Uterus (tissue), 4 donors: ENCODE results near the gene ATG5. TPM values are rescaled to one million over a fixed set of nuclear protein-coding genes. Genes with fewer than 3 reads are reported as not detected.

ENCODE experiments used
- DNase-seq, 2 donors: peaks; one replicate each; pipeline ENCODE4 v3.0.0-alpha.2; 2019 to 2020
- H3K27ac ChIP-seq, 2 donors: fragments of 200-600 bp; sonication (generic); 1 replicate in 1 of 2; 2 replicates in 1 of 2; pipeline ENCODE4 v1.5.1; 2016 to 2018
- H3K27me3 ChIP-seq, 2 donors: fragments of 200-600 bp; sonication (generic); one replicate each; pipeline ENCODE4 v1.5.1; 2018 to 2019; ENCODE audit warnings: control low read depth in 1 of 2
- H3K36me3 ChIP-seq, 2 donors: fragments of 200-600 bp; sonication (generic); one replicate each; pipeline ENCODE4 v1.5.1; 2019; ENCODE audit warnings: control low read depth in 1 of 2
- H3K4me1 ChIP-seq, 2 donors: fragments of 200-600 bp; sonication (generic); one replicate each; pipeline ENCODE4 v1.5.1; 2018 to 2019; ENCODE audit warnings: control low read depth in 1 of 2
- H3K4me3 ChIP-seq, 2 donors: fragments of 200-600 bp; sonication (generic); 1 replicate in 1 of 2; 2 replicates in 1 of 2; pipeline ENCODE4 v1.5.1; 2018 to 2019; ENCODE audit warnings: mild to moderate bottlenecking in 1 of 2
- H3K9me3 ChIP-seq, 2 donors: fragments of 200-600 bp; sonication (generic); one replicate each; pipeline ENCODE4 v1.5.1; 2019; ENCODE audit warnings: control low read depth in 1 of 2
- POLR2A ChIP-seq, 2 donors: fragments of 450-650 bp; IDR thresholded peaks; one replicate each; pipeline ENCODE4 v1.6.1; 2016; ENCODE audit warnings: antibody characterized with exemption in 2 of 2, mild to moderate bottlenecking in 1 of 2, moderate library complexity in 1 of 2
- intact Hi-C: fragments of 100-400 bp; cut with DNase I; formaldehyde crosslinking; loops from one replicate; pipeline ENCODE4 v1.15.1; 2023; ENCODE audit warnings: low total_unique reads
- total RNA-seq, 4 donors: library from RNA; depleted of rRNA in 3 of 4; stranded (reverse); fragments of >200 nt in 3 of 4; gene quantifications; one replicate each; pipeline versions ENCODE4 v1.1.0 to v1.2.4, GENCODE V29; 2014 to 2023
- TF ChIP-seq, protein P1 (sequence below), 4 experiments: fragments of 200-600 bp in 2 of 4; fragments of 450-650 bp in 2 of 4; sonication (generic) in 2 of 4; IDR thresholded peaks; one replicate each; pipeline ENCODE4 v1.5.1; 2016 to 2019; ENCODE audit warnings: antibody characterized with exemption in 4 of 4, mild to moderate bottlenecking in 2 of 4, moderate library complexity in 1 of 4
- donor health status: DM: yes; HTN: yes; CAD: no.

The ATG5 gene
- total RNA-seq, 4 donors from 2014 or later: 40.0 to 87.9 (median 63.3) TPM

DNA sequence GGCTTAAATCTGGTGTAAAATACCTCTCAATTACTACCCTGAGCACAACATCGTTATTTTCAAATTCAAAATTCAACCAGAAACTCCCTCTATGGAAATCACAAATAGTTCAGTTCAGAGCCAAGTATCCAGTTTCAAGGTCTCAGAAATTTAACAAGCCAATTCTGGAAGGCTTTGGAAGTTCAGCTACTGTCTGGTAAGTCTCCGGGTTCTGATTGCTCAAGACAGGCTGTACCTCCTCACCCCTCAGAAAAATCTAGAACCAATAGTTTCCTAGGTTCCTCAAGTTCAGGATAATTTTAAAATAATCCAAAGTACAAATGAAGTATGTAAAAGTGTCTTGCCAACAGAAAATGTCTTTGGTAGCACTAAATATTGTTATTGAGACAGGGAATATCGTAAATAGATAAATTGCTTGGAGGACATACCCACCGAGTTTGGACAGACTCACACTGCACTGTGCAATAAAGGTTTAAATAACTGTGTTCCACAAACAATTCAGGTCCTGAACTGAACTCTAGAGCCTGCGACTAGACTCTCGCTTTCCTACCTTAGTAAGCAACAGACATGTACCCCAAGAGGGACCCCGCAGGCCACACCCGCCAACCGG, 729 bp downstream of the ATG5 start:
- H3K27me3 ChIP-seq: no peaks in the 10 kb centered on the region
- intact Hi-C loops: no loop called here
- H3K27ac ChIP-seq: peak overlapping the region; percentile 83 to 95
- TF ChIP-seq, protein P1, sequence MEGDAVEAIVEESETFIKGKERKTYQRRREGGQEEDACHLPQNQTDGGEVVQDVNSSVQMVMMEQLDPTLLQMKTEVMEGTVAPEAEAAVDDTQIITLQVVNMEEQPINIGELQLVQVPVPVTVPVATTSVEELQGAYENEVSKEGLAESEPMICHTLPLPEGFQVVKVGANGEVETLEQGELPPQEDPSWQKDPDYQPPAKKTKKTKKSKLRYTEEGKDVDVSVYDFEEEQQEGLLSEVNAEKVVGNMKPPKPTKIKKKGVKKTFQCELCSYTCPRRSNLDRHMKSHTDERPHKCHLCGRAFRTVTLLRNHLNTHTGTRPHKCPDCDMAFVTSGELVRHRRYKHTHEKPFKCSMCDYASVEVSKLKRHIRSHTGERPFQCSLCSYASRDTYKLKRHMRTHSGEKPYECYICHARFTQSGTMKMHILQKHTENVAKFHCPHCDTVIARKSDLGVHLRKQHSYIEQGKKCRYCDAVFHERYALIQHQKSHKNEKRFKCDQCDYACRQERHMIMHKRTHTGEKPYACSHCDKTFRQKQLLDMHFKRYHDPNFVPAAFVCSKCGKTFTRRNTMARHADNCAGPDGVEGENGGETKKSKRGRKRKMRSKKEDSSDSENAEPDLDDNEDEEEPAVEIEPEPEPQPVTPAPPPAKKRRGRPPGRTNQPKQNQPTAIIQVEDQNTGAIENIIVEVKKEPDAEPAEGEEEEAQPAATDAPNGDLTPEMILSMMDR (IDR thresholded peaks at IDR 0.05): no peak
- TF ChIP-seq POLR2A (IDR thresholded peaks at IDR 0.05): no peak
- H3K4me3 ChIP-seq: peak overlapping the region; percentile 89 to 99
- no peak for DNase-seq
- H3K4me1 ChIP-seq: peaks cover 5 to 7% of the 10 kb centered on the region in 2 donors
- H3K9me3 ChIP-seq: no peaks in the 10 kb centered on the region
- H3K36me3 ChIP-seq: no peaks in the 10 kb centered on the region

DNA sequence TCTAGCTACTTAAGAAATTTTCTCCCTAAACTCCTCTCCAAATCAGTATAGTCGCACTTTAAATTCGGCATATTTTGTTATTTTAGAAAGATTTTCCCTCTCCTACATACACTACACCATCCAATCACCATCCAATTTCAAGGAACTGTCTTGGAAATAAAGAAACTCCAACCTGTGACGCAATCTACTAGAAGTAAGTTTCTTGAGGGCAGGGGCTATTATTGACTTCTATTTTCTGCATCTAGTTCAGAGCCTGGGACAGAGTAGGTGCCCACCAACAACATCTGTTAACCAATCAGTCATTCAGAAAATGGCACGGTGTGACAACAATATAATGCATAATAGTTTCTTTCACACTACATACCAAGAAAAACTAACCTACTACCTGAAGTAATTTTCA, 3.6 kb downstream of the ATG5 start:
- H3K4me3 ChIP-seq: no peak overlapping the region
- H3K9me3 ChIP-seq: no peaks in the 10 kb centered on the region
- intact Hi-C loops: no loop called here
- no peaks in the 10 kb centered on the region for H3K36me3 ChIP-seq
- DNase-seq: no peak
- H3K4me1 ChIP-seq: peaks cover 5 to 7% of the 10 kb centered on the region in 2 donors
- no peaks in the 10 kb centered on the region for H3K27me3 ChIP-seq
- H3K27ac ChIP-seq: no peak overlapping the region
- TF ChIP-seq POLR2A (IDR thresholded peaks at IDR 0.05): no peak
- TF ChIP-seq, protein P1 (IDR thresholded peaks at IDR 0.05): no peak

DNA sequence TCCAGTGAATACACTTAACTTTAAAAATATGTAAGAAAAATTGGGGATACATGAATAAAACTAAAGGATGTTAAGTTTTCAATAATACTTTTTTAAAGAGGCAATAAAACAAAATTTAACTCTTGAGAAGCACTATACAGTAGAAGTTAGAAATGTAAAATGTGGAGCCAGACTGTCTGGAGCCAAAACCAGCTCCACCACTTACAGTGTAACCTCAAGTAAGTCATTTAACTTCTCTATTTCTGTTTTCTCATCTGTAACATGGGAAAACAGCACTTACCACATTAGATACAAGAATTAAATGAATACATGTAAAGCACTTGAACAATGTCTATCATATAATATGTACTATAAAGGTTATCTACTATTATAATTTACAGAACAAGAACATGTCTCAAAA, 6.7 kb downstream of the ATG5 start:
- Histone ChIP-seq H3K4me3 (no peak overlapping the region), H3K9me3 (no peaks in the 10 kb centered on the region), H3K27me3 (no peaks in the 10 kb centered on the region), H3K4me1 (no peaks in the 10 kb centered on the region), H3K27ac (no peak overlapping the region), H3K36me3 (no peaks in the 10 kb centered on the region)
- intact Hi-C loops: no loop called here
- TF ChIP-seq, protein P1 (IDR thresholded peaks at IDR 0.05): no peak
- no peak for TF ChIP-seq POLR2A (IDR thresholded peaks at IDR 0.05)
- DNase-seq: no peak

DNA sequence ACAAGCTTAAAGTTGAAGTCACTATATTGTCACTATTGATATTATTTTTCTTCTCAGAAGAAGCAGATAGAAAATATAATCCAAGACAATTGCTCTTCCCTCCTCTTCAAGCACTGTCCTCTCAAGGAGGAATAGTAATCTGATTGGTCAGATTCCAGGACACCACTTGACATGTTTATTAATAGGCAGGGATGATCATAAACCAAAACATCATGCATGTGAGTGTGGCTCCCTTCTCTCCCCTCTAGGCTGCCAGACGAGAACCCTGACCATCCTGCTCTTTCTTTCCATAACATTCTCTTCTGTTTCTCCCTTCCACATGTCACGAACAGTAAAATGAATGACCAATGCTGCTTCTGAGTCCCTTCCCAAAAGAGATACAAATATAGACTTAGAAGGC, 7.5 kb downstream of the ATG5 start:
- intact Hi-C loops: no loop called here
- H3K4me3 ChIP-seq: no peak overlapping the region
- no peaks in the 10 kb centered on the region for H3K27me3 ChIP-seq
- no peak overlapping the region for H3K27ac ChIP-seq
- H3K9me3 ChIP-seq: no peaks in the 10 kb centered on the region
- no peaks in the 10 kb centered on the region for H3K36me3 ChIP-seq
- H3K4me1 ChIP-seq: no peaks in the 10 kb centered on the region
- no peak for TF ChIP-seq POLR2A (IDR thresholded peaks at IDR 0.05)
- TF ChIP-seq, protein P1 (IDR thresholded peaks at IDR 0.05): no peak
- no peak for DNase-seq

DNA sequence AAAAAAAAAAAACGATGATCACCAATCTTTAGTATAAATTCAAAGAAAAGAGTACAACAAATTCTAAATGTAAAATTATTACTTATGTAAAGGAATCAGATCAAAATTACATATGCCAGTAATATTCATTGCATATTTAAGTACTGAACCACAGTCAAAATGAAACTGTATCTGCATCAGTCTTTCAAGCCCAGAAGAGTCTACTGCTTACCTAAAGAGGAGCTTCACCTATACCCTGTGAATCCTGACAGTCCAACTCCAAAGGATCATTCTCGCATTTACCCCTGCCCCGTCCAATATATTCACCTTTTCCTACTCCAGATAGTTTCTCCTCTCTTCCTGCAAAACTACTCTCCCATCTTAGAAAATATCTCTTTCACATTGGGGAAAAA, 9.2 kb downstream of the ATG5 start:
- no peaks in the 10 kb centered on the region for H3K36me3 ChIP-seq
- H3K27me3 ChIP-seq: no peaks in the 10 kb centered on the region
- no peak for DNase-seq
- H3K4me3 ChIP-seq: no peak overlapping the region
- TF ChIP-seq, protein P1 (IDR thresholded peaks at IDR 0.05): no peak
- no peak for TF ChIP-seq POLR2A (IDR thresholded peaks at IDR 0.05)
- no peaks in the 10 kb centered on the region for H3K4me1 ChIP-seq
- H3K27ac ChIP-seq: no peak overlapping the region
- intact Hi-C loops: no loop called here
- H3K9me3 ChIP-seq: no peaks in the 10 kb centered on the region
